GM23248 (cell line): ENCODE results near the gene FAM90A26. TPM values are rescaled to one million over a fixed set of nuclear protein-coding genes. Genes with fewer than 3 reads are reported as not detected.
A peak's percentile ranks its signal among the peaks of the same experiment; 100 is the strongest.
"Not testable (repeated sequence)": the region's sequence is repeated elsewhere in the genome, so short reads cannot be mapped to it uniquely, and the experiment has no call there.

ENCODE experiments used
- DNase-seq: peaks from one replicate; pipeline ENCODE4 v3.0.0-alpha.2; 2015
- H2AFZ ChIP-seq: fragments of 200-600 bp; sonication (generic); 2 replicates; pipeline ENCODE4 v1.6.1; 2016; ENCODE audit warnings: antibody characterized with exemption
- H3F3A ChIP-seq: fragments of 200-600 bp; sonication (generic); 2 replicates; pipeline ENCODE4 v1.6.1; 2016; ENCODE audit warnings: mild to moderate bottlenecking, antibody characterized with exemption, mixed run types; ENCODE audit not compliant: insufficient read depth
- H3K27ac ChIP-seq: fragments of 200-600 bp; sonication (generic); 2 replicates; pipeline ENCODE4 v1.5.1; 2016; ENCODE audit warnings: mild to moderate bottlenecking
- H3K27me3 ChIP-seq: fragments of 200-600 bp; sonication (generic); replicated peaks from 2 replicates; pipeline ENCODE4 v1.6.1; 2016; ENCODE audit warnings: mild to moderate bottlenecking; ENCODE audit not compliant: insufficient read depth
- H3K36me3 ChIP-seq: fragments of 200-600 bp; sonication (generic); 2 replicates; pipeline ENCODE4 v1.6.1; 2016; ENCODE audit warnings: low read depth, mild to moderate bottlenecking
- H3K4me1 ChIP-seq: fragments of 200-600 bp; sonication (generic); 2 replicates; pipeline ENCODE4 v1.6.1; 2016; ENCODE audit warnings: mild to moderate bottlenecking; ENCODE audit not compliant: insufficient read depth
- H3K4me2 ChIP-seq: fragments of 200-600 bp; sonication (generic); one replicate; pipeline ENCODE4 v1.6.1; 2016; ENCODE audit warnings: mild to moderate bottlenecking; ENCODE audit not compliant: unreplicated experiment
- H3K4me3 ChIP-seq: fragments of 200-600 bp; sonication (generic); 2 replicates; pipeline ENCODE4 v1.5.1; 2016; ENCODE audit warnings: mild to moderate bottlenecking
- H3K79me2 ChIP-seq: fragments of 200-600 bp; sonication (generic); 2 replicates; pipeline ENCODE4 v1.6.1; 2016; ENCODE audit warnings: mild to moderate bottlenecking; ENCODE audit not compliant: insufficient read depth
- H3K9ac ChIP-seq: fragments of 200-600 bp; sonication (generic); 2 replicates; pipeline ENCODE4 v1.6.1; 2016; ENCODE audit warnings: mild to moderate bottlenecking
- H3K9me2 ChIP-seq: fragments of 200-600 bp; sonication (generic); 2 replicates; pipeline ENCODE4 v1.6.1; 2016; ENCODE audit warnings: mixed run types, mild to moderate bottlenecking, moderate library complexity; ENCODE audit not compliant: insufficient read depth
- H3K9me3 ChIP-seq: fragments of 200-600 bp; sonication (generic); one replicate; pipeline ENCODE4 v1.6.1; 2017; ENCODE audit warnings: low read depth
- H4K20me1 ChIP-seq: fragments of 200-600 bp; sonication (generic); 2 replicates; pipeline ENCODE4 v1.6.0; 2016; ENCODE audit not compliant: insufficient read depth
- WGBS, 2 experiments: methylation state at CpG; one replicate each; pipeline ENCODE4 v1.1.6; 2015 to 2017; ENCODE audit warnings: low lambda C conversion rate in 2 of 2, low coverage in 1 of 2; ENCODE audit errors: missing lambda C conversion rate in 2 of 2; 5-methylcytosine and 5-hydroxymethylcytosine counted together
- in situ Hi-C: fragments of 300-500 bp; cut with MboI; formaldehyde crosslinking; loops from 2 replicates; pipeline ENCODE4 v1.15.0; 2020
- polyA plus RNA-seq: library from polyadenylated mRNA; unstranded; fragments of >200 nt; fragmentation: Nextera tagmentation; extraction: Ambion mirVana; gene quantifications from 2 replicates; pipeline ENCODE4 v1.2.1, GENCODE V29; 2016
- total RNA-seq: library from RNA; depleted of rRNA; stranded (reverse); fragments of >200 nt; shearing (Covaris generic); gene quantifications from 2 replicates; pipeline ENCODE4 v1.2.3, GENCODE V29; 2014

Gene FAM90A26
- total and polyA plus RNA-seq, 2 experiments from 2014 or later: not detected

DNA sequence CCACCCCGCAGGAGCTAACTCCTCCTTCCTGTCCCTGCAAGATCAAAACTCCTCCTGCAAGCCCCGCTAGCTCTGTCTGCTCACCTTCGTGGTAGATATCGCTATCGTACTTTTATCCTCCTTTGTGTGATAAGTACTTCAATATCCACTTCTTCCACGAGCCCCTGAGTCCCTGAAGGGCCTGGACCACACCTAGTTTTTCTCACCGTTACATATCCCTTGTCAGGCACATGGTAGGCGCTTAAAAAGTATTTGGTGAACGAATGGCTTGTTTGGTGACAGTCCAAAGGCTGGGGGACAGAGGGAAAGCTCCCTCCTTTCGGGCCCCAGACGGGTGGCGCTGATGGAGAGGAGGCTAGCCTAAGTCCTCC lies 18.4 kb upstream of the FAM90A26 start:
- H3K36me3 ChIP-seq, H3K79me2 ChIP-seq, H3K4me1 ChIP-seq, H3F3A ChIP-seq, H3K9me2 ChIP-seq, H3K27me3 ChIP-seq, DNase-seq, H4K20me1 ChIP-seq, in situ Hi-C loops, H3K9me3 ChIP-seq: not testable (repeated sequence)
- peak overlapping the region; percentile 72 for H3K27ac ChIP-seq
- peak overlapping the region; percentile 80 for H3K4me3 ChIP-seq
- H3K9ac ChIP-seq: peak overlapping the region; percentile 86
- H2AFZ ChIP-seq: peak overlapping the region; percentile 87
- H3K4me2 ChIP-seq: peak overlapping the region; percentile 93
- WGBS, 2 experiments: 10 to 12% methylated on average over 12 of the region's 12 CpGs

DNA sequence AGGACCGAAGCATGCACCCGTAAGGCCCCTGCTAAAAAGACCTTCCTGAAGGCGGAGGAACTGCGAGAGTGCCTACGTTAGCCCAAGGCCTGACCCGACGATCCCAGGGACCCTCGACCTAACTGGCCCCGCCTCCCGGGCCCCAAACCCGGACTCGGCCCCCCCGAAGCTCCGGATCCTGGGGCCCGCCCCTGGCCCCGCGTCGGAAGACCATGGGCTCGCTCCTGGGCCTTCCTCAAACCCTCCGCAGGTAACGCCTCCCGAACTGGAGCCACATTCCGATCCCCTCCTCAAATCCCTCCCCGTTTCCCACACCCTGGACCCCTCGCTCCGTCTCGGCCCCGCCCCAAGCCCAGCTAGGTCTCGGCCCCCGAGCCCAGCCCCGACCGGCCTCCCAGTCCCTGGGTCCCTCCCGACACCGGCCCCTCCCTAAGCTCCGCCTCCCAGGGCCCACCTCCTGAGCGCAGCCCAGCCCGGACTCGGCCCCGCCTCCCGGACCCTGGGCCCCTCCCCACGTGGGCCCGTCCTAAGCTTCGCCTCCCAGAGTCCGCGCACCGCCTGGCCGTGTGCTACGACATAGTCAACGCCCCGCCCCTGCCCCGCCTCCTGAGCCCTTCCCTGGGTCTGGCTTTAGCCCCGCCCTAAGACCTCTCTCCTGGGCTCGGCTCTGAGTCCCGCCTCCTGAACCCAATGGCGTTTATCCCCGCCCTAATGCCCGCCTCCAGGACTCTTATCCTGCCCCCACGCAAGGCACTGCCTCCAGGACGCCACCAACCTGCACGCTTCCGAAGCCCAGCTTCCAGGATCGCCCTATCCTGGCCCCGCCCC lies 17.8 kb upstream of the FAM90A26 start:
- WGBS, 2 experiments: 0 to 2% methylated on average over 6 to 52 of the region's 63 CpGs
- in situ Hi-C loops, H3K4me1 ChIP-seq, H3F3A ChIP-seq, H3K27me3 ChIP-seq, H3K9me2 ChIP-seq, H3K79me2 ChIP-seq, H3K9me3 ChIP-seq, H4K20me1 ChIP-seq, H3K36me3 ChIP-seq: not testable (repeated sequence)
- H3K4me3 ChIP-seq: peak overlapping the region; percentile 80
- peak overlapping the region; percentile 86 for H3K9ac ChIP-seq
- H3K4me2 ChIP-seq: peak overlapping the region; percentile 93
- peak overlapping the region; percentile 72 for H3K27ac ChIP-seq
- DNase-seq: peak; percentile 95
- peak overlapping the region; percentile 87 for H2AFZ ChIP-seq

DNA sequence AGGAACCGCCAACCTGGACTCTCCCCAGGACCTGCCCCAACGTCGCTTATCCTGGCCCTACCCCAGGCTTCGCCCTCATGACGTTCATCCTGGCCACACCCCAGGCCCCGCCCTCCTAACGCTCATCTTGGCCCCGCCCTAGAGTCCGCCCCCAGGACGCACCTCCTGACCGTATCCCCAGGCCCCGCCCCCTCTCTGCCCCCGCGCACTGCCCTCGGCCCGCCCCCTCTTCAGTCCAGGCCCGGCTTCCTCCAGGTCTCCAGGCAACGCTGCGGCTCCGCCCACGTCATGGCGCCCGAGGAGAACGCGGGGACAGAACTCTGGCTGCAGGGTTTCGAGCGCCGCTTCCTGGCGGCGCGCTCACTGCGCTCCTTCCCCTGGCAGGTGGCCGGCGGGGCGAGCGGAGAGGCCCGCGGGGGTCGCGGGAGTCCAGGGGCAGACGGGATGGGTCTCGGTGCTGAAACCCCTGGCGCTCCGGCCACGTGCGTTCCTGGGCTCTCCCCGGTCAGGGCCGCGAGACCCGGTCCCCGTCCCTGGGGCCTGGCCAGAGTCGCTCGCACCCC lies 17.1 kb upstream of the FAM90A26 start:
- peak overlapping the region; percentile 70 for H2AFZ ChIP-seq
- H3K9ac ChIP-seq: peak overlapping the region; percentile 91
- H3F3A ChIP-seq, in situ Hi-C loops, H3K4me1 ChIP-seq, H3K27me3 ChIP-seq, H3K9me3 ChIP-seq, H4K20me1 ChIP-seq, H3K79me2 ChIP-seq, H3K9me2 ChIP-seq, H3K36me3 ChIP-seq: not testable (repeated sequence)
- peak overlapping the region; percentile 80 for H3K4me3 ChIP-seq
- 1 to 2% methylated on average over 34 to 42 of the region's 53 CpGs for WGBS, 2 experiments
- H3K4me2 ChIP-seq: peak overlapping the region; percentile 74
- H3K27ac ChIP-seq: peak overlapping the region; percentile 94
- peak; percentile 94 for DNase-seq

DNA sequence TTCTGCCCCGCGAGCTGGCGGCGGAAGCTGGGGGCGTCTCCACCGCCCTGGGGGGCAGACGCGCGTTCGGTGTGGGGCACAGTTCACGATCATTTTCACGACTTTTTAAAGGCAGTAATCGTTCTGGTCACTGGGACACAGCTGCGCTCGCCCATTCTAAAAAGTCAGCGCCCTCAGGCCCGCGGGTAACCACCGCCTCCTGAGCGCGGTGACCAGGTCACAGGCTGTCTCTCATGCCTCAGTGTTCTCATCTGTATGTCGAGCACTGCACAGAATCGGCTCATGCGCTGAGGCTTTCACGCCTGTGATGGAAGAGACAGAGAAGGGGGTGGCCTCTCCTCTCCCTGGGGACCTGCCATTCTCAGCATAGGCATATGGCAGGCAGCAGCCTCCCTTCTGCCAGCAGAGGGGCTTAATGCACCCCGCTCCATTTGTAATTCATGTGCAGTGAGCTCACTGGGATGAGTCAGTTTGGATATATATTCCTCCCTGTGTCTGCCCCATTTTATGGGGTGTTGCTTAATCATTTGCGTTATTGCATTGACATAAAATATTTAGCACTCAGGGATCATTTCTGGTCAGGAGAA lies 16.5 kb upstream of the FAM90A26 start:
- DNase-seq: peak; percentile 72
- H3F3A ChIP-seq, H3K9me2 ChIP-seq, in situ Hi-C loops, H3K79me2 ChIP-seq, H3K36me3 ChIP-seq, H3K4me1 ChIP-seq, H4K20me1 ChIP-seq, H3K27me3 ChIP-seq, H3K9me3 ChIP-seq: not testable (repeated sequence)
- Histone ChIP-seq H3K27ac (peak overlapping the region; percentile 94), H3K9ac (peak overlapping the region; percentile 91), H3K4me2 (peak overlapping the region; percentile 74), H2AFZ (peak overlapping the region; percentile 70), H3K4me3 (peak overlapping the region; percentile 80)
- 1% methylated on average over 26 to 27 of the region's 27 CpGs for WGBS, 2 experiments

DNA sequence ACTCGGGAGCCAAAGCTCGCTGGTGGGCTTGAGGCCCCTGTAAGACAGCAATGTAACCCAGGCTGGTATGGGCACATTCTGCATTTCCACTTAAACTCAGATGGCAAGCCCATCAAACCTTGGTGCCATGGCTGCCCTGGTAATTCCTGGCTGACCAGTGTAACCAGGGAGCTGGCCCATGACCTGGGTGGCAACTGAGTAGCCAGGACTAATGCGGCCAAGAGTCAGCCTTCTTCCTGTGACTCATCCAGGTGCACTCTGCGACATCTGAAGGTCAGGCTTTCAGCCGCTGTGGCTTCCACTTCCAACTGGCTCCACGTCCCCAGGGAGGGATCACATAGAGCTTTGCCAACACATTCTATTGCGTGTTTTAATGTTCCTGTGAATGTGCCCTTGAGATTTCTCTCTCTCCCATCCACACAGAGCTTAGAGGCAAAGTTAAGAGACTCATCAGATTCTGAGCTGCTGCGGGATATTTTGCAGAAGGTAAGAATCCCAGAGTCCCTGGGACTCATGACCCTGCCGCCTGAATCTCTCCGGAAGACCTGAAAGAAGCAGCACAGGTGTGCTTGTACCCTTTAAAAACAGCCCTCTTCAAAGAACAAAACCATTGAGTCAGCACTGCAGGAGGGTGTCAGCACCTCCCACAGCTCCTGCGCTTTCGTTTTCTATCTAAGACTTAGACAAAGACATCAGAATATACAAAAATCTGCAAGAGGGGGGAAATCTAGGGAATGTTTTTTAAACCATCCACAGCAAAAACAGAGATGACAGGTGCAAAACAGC lies 14.9 kb upstream of the FAM90A26 start:
- DNase-seq, in situ Hi-C loops, H3K36me3 ChIP-seq, H4K20me1 ChIP-seq, H3K4me3 ChIP-seq, H3K79me2 ChIP-seq, H3K27me3 ChIP-seq, H3K4me1 ChIP-seq, H3F3A ChIP-seq, H3K4me2 ChIP-seq, H2AFZ ChIP-seq, H3K9me3 ChIP-seq, H3K27ac ChIP-seq, H3K9me2 ChIP-seq, H3K9ac ChIP-seq: not testable (repeated sequence)
- WGBS, 2 experiments: 58 to 70% methylated on average over 12 of the region's 12 CpGs

DNA sequence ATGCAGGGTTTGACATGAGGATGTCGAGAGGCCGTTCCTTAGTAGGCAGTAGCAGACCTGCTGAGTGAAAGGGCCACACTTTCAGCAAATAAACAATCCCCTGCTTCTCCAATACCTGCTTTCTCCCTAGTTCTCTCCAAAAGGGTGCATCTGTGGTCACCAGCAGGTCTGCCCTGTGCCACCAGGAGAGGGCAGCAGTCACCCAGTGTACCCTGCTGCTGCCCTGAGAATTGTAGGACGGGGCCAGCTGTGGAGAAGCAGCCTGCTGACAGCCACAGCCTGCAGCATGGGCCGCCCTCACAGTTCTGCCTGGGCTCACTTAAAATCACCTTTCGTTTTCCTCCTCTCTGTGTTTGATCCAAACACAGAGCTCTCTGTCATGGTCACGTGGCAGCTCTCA lies 11.8 kb upstream of the FAM90A26 start:
- H3K4me1 ChIP-seq, H3K27me3 ChIP-seq, H3K36me3 ChIP-seq, H3K9ac ChIP-seq, H3K4me2 ChIP-seq, H4K20me1 ChIP-seq, H3K79me2 ChIP-seq, H3F3A ChIP-seq, H3K9me2 ChIP-seq, in situ Hi-C loops, H3K27ac ChIP-seq, H2AFZ ChIP-seq, H3K9me3 ChIP-seq, H3K4me3 ChIP-seq, DNase-seq: not testable (repeated sequence)
- no CpG with 5 or more reads among the region's 6 CpGs for WGBS, 2 experiments

DNA sequence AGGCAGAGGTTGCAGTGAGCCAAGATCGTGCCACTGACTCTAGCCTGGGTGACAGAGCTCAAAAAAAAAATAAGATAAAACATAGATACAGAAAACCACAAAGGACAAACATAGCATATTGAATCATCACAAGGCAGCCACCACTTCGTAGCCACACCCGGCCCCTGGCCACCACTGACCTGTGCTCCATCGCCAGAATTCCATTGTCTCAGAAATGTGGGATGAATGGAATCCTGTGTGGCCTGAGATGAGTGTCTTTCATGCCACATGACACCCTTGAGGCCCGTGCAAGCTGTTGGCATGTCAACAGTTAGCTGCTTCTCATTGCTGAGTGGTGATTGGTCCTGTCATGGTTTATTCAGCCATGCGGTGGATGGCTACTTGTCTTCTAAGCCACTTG lies 10.2 kb upstream of the FAM90A26 start:
- H3K9ac ChIP-seq, H3K9me3 ChIP-seq, DNase-seq, H3K79me2 ChIP-seq, H3K4me2 ChIP-seq, H3F3A ChIP-seq, H3K36me3 ChIP-seq, H3K4me1 ChIP-seq, H3K27ac ChIP-seq, H2AFZ ChIP-seq, in situ Hi-C loops, H3K4me3 ChIP-seq, H3K9me2 ChIP-seq, H3K27me3 ChIP-seq, H4K20me1 ChIP-seq: not testable (repeated sequence)
- WGBS, 2 experiments: no CpG with 5 or more reads among the region's 6 CpGs
